Muscle layer of colon (tissue), 2 donors: Measurements from ENCODE around the gene UBR7.
A peak's percentile ranks its signal among the peaks of the same experiment; 100 is the strongest.
"Not testable (repeated sequence)": the region's sequence is repeated elsewhere in the genome, so short reads cannot be mapped to it uniquely, and the experiment has no call there.

Experiments used
- H3K27ac ChIP-seq: one replicate; pipeline ENCODE4 v1.7.0; 2013; ENCODE audit warnings: low read depth, mild to moderate bottlenecking, low read length, moderate library complexity
- H3K27me3 ChIP-seq, 2 donors: one replicate each; pipeline ENCODE4 v1.7.0; 2013; ENCODE audit warnings: low read length in 2 of 2, mild to moderate bottlenecking in 2 of 2; ENCODE audit not compliant: insufficient read depth in 2 of 2, control insufficient read depth in 1 of 2
- H3K36me3 ChIP-seq: one replicate; pipeline ENCODE4 v1.7.0; 2013; ENCODE audit warnings: mild to moderate bottlenecking, low read length; ENCODE audit not compliant: insufficient read depth
- H3K4me1 ChIP-seq: one replicate; pipeline ENCODE4 v1.7.0; 2013; ENCODE audit warnings: mild to moderate bottlenecking, low read length; ENCODE audit not compliant: insufficient read depth
- H3K4me3 ChIP-seq, 2 donors: one replicate each; pipeline ENCODE4 v1.7.0; 2013; ENCODE audit warnings: low read length in 2 of 2, low read depth in 1 of 2, mild to moderate bottlenecking in 1 of 2, moderate library complexity in 1 of 2
- H3K9ac ChIP-seq: one replicate; pipeline ENCODE4 v1.7.0; 2013; ENCODE audit warnings: low read length
- H3K9me3 ChIP-seq: one replicate; pipeline ENCODE4 v1.7.0; 2013; ENCODE audit warnings: mild to moderate bottlenecking, low read length
- donor health status: abdominal sarcoma.
- donor health status: Adenocarcinoma of cecum.

Gene UBR7

DNA sequence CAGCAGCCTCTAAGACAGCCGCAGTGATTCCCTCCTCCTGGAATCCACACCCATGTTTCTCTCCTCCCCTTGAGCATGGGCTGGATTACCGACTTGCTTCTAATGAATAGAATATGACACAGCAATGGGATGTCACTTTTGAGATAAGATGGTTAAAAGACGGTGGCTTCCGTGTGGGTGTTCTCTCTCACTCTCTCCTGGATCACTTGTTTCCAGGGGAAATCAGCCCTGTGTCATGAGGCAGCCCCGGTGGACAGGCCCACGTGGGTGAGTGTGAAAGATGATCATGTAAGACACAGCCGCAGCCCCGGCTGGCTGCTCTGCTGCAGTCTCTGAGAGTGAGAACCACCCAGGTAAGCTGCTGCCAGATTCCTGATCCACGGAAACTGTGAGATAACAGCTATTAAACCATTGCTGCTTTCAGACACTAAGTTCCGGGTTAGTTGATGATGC lies 33.1 kb upstream of the UBR7 start:
- no peak overlapping the region for H3K27ac ChIP-seq
- no peaks in the 10 kb centered on the region for H3K27me3 ChIP-seq
- H3K4me3 ChIP-seq: no peak overlapping the region
- no peak overlapping the region for H3K9ac ChIP-seq
- H3K36me3 ChIP-seq: no peaks in the 10 kb centered on the region
- H3K4me1 ChIP-seq: no peaks in the 10 kb centered on the region
- no peaks in the 10 kb centered on the region for H3K9me3 ChIP-seq

DNA sequence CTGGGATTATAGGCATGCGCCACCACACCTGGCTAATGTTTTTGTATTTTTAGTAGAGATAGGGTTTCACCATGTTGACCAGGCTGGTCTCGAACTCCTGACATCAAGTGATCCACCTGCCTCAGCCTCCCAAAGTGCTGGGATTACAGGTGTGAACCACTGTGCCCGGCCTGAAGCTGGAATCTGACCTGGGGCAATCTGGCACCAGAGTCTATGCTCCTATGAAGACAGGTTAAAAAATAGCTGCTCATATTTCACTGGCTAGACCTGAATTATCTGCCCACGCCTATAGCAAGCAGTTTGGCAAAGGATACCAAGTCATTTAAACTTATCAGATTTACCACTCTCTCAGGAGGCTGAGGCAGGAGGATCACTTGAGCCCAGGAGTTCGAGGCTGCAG lies 32.3 kb upstream of the UBR7 start:
- not testable (repeated sequence) for H3K4me1 ChIP-seq, H3K27ac ChIP-seq, H3K9ac ChIP-seq, H3K9me3 ChIP-seq, H3K27me3 ChIP-seq, H3K36me3 ChIP-seq, H3K4me3 ChIP-seq

DNA sequence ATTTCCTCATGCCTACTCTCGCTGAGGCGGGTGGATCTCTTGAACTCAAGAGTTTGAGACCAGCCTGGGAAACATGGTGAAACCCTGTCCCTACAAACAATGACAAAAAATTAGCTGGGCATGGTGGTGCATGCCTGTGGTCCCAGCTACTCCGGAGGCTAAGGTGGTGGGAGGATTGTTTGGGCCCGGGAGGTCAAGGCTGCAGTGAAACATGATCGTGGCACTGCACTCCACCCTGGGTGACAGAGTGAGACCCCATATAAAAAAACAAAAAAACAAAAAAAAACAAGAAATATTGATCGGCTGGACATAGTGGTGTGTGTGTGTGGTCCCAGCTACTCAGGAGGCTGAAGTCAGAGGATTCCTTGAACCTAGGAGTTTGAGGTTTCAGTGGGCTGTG lies 31.6 kb upstream of the UBR7 start:
- Histone ChIP-seq H3K4me3 (no peak overlapping the region), H3K9ac (no peak overlapping the region), H3K4me1 (no peaks in the 10 kb centered on the region)

DNA sequence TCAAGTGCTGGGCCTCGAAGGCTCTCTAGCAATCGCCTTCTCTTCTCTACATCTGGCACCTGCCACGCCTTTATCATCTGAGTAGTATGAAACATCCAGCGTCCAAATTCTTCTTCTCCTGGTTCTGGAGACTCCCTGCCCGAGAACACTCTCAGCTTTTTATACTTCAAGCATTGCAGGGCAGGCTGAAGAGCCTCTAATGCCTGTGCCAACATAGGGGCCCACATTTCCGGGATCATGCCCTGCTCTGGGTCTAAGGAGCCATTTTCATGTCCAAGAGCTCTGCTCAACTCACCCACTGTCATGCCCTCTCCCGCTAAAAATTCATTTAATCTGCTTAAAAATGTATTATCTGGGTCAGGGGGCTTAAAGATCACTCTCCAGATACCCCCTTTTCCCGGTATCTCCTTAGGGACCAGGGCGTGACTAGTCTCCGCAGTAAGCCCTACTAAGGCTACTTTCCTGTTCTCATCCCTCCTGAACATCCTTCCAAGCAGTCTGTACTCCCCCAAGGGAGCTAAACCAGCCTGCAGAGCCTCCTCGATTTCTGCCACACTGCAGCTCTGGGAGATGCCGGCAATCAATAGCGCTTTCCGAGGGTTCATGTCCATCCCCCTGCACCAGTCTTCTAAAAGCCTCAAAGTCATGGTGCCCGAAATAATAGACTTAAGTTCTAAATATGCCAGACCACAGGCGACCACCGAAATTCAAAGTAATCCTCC lies 23.3 kb upstream of the UBR7 start:
- H3K36me3 ChIP-seq: peaks cover 21% of the 10 kb centered on the region
- H3K27ac ChIP-seq: peak overlapping the region; percentile 97
- no peaks in the 10 kb centered on the region for H3K27me3 ChIP-seq
- peak overlapping the region; percentile 84 to 98 for H3K4me3 ChIP-seq
- no peaks in the 10 kb centered on the region for H3K9me3 ChIP-seq
- H3K9ac ChIP-seq: peak overlapping the region; percentile 86
- H3K4me1 ChIP-seq: peaks cover 21% of the 10 kb centered on the region

More for the DNA sequence above, 31.6 kb upstream of the UBR7 start:
- no peaks in the 10 kb centered on the region for H3K27me3 ChIP-seq
- no peaks in the 10 kb centered on the region for H3K36me3 ChIP-seq
- H3K27ac ChIP-seq: no peak overlapping the region
- no peaks in the 10 kb centered on the region for H3K9me3 ChIP-seq

DNA sequence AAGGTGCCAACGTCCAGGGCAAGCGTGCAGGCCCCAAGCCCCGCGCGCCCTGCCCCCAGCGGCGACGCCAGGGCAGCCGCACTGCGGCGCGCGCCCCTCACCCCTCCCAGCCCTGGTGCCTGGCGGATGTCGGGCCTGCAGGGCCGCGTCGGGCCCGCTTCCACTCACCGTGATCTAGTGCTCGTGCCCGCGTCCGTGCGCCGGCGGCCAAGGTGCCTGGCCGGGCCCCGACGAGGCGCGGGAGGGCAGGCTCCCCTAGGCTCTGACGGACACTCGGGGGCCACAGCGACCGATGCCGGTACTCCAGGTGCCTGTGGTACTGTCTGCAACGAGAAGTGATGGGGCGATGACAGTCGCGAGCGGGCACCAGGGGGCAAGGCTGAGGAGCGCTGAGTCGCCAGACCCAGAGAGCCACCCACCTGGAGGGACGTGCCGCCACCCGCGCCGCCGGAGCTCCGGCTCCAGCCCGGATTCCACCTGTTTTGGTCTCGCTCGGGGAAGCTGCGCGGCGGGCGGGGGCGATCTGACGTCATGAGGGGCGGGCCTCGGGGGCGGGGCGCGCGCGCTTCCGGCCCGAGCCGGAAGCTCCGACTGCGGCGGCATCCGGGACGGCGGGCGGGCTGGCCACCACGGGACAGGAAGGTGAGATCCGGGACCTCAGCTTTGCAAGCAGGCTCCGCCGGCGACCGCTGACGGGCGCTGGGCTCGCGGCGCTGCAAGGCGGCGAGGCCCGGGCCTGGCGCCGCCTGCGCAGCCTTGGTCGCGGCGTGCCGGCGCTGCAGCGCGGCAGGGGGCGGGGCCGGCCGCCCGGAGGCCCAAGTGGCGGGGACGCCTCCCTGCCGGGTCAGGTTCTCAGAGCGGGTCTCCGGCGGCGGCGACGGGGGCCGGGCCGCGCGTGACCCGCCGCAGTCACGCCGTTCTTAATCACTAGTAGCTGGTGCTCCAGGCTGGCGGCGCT lies 22.4 kb upstream of the UBR7 start, which contains the start of the genes LYSET and MOAP1:
LYSET (plus strand) TSS at position 927 of the 958 bp plus-strand sequence. CDS start 89 bp downstream, outside the sequence.
MOAP1 (minus strand) TSS at position 507 of the 958 bp plus-strand sequence. CDS start 655 bp downstream, outside the sequence.
- Histone ChIP-seq H3K4me1 (peaks cover 21% of the 10 kb centered on the region), H3K9me3 (no peaks in the 10 kb centered on the region), H3K27me3 (no peaks in the 10 kb centered on the region), H3K9ac (peak within 1 kb of the TSS; percentile 92), H3K27ac (peak within 1 kb of the TSS; percentile 97), H3K4me3 (peak within 1 kb of the TSS; percentile 94 to 98), H3K36me3 (peaks cover 28% of the 10 kb centered on the region)

DNA sequence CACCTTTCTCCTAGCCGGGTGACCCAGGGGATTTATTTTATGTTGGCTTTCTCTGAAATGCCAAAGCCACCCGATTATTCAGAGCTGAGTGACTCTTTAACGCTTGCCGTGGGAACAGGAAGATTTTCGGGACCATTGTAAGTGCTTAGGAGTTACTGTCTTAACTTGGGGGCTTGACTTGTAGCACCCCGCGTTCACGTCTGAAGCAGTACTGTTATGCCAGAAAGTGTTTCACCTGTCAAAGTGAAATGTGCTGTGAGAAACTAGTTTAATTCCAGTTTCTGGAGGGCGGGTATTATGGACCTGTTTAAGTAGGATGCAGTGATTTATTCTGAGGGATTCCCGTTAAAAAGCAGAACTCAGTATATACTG lies 21.7 kb upstream of the UBR7 start:
- Histone ChIP-seq H3K27ac (peak overlapping the region; percentile 95), H3K4me3 (peak overlapping the region; percentile 94 to 98), H3K36me3 (peaks cover 28% of the 10 kb centered on the region), H3K9me3 (no peaks in the 10 kb centered on the region), H3K9ac (peak overlapping the region; percentile 92), H3K4me1 (peaks cover 21% of the 10 kb centered on the region), H3K27me3 (no peaks in the 10 kb centered on the region)

DNA sequence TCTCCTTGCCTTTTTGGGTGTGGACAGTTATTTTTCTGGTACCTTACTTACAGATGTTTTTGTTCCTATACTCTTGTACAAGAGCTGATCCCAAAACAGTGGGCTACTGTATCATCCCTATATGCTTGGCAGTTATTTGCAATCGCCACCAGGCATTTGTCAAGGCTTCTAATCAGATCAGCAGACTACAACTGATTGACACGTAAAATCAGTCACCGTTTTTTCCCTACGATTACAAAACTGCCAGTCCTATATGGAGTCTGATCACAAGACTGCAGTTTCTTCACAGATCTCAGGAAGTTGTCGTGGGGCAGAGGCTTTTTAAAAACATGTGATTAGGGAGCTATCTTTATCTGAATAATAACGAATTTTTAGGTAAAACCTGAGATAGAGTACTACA lies 20.6 kb upstream of the UBR7 start:
- Histone ChIP-seq H3K4me1 (peaks cover 21% of the 10 kb centered on the region), H3K4me3 (no peak overlapping the region), H3K27me3 (no peaks in the 10 kb centered on the region), H3K27ac (no peak overlapping the region), H3K9ac (no peak overlapping the region), H3K36me3 (peaks cover 28% of the 10 kb centered on the region), H3K9me3 (no peaks in the 10 kb centered on the region)

DNA sequence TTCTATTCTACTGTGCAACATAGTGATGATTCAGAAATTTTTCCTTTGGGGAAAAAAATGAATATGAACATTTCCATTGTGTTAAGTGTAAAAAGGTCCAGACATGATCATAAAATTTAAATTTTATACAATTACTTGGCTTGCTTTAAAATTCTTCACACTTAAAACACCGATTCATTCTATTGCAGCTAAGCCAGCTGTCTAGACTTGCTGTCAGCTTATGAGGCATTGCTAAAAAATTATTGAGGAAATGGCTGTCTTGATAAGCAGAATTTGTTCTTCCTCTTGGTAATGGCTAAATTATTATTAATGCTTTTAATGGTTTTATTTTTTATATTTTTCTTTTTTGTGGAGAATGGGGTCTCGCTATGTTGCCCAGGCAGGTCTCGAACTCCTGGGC lies 20.1 kb upstream of the UBR7 start:
- Histone ChIP-seq H3K27me3 (no peaks in the 10 kb centered on the region), H3K4me1 (peaks cover 21% of the 10 kb centered on the region), H3K9me3 (no peaks in the 10 kb centered on the region), H3K27ac (no peak overlapping the region), H3K4me3 (no peak overlapping the region), H3K36me3 (peaks cover 28% of the 10 kb centered on the region), H3K9ac (no peak overlapping the region)

DNA sequence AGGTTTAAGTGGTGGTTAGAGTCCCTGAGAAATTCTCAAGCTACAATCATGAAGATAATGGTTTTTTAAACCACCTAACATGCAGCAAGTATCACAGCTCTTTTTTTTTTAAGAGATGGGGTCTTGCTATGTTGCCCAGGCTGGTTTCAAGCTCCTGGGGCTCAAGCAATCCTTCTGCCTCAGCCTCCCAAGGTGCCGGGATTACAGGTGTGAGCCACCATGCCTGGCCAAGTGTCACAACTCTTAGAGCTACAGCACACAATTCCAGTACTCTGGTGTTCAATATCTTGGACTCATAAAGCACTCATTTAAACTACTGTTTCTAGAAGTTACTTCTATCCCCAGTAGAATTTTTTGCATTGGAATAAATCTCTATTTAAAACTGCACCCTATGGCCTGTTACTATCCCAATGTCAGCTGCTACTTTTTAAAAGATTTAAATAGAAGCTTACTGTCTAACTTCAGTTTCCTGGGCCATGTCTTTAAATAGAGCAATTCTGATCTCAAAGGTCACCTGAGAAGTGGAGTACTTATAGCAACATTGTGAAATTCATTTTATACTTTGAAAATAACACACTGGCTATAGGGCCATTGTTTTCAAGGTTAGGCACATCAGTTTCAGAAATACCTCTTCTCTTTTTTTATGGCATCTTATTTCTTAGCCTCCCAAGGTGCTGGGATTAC lies 11.6 kb upstream of the UBR7 start:
- H3K36me3 ChIP-seq: no peaks in the 10 kb centered on the region
- H3K27ac ChIP-seq: no peak overlapping the region
- H3K27me3 ChIP-seq: no peaks in the 10 kb centered on the region
- no peak overlapping the region for H3K4me3 ChIP-seq
- H3K4me1 ChIP-seq: no peaks in the 10 kb centered on the region
- H3K9ac ChIP-seq: no peak overlapping the region
- no peaks in the 10 kb centered on the region for H3K9me3 ChIP-seq

DNA sequence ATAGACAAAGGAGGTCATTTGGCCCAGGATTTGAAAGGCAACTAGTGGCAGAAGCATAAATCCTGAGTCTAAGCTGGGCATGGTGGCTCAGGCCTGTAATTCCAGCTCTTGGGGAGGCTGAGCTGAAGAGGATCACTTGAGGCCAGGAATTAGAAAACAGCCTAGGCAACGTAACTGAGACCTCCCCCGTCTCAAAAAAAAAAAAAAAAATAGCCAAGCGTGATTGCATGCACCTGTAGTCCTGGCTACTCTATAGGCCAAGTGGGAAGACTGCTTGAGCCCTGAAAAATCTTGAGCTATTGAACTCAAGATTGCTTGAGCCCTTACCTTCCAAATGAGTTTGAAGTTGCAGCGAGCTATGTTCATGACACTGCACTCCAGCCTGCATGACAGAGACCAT lies 8.0 kb upstream of the UBR7 start:
- Histone ChIP-seq H3K27me3 (no peaks in the 10 kb centered on the region), H3K27ac (no peak overlapping the region), H3K4me1 (no peaks in the 10 kb centered on the region), H3K9ac (no peak overlapping the region), H3K36me3 (peaks cover 4% of the 10 kb centered on the region), H3K4me3 (no peak overlapping the region), H3K9me3 (no peaks in the 10 kb centered on the region)

DNA sequence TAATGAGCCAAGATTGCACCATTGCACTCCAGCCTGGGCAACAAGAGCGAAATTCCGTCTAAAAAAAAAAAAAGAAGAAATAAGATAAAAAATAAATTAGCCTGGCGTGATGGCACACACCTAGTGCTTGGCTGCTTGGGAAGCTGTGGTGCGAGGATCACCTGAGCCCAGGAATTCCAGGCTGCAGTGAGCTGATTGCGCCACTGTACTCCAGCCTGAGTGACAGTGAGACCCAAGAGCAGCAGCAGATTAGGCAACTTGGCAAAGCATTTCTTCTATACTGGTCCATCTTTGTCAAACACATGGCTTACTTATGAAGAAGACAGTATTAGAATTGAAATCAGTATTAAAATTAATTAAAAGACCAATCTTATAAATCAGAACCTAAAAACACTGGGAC lies 6.5 kb upstream of the UBR7 start:
- Histone ChIP-seq H3K4me1 (no peaks in the 10 kb centered on the region), H3K27ac (no peak overlapping the region), H3K27me3 (no peaks in the 10 kb centered on the region), H3K4me3 (no peak overlapping the region), H3K9ac (no peak overlapping the region), H3K36me3 (peaks cover 4% of the 10 kb centered on the region), H3K9me3 (no peaks in the 10 kb centered on the region)
